ENCODE data around the gene CFAP99. TPM values are rescaled to one million over a fixed set of nuclear protein-coding genes. Genes with fewer than 3 reads are reported as not detected.

The CFAP99 gene
- total RNA-seq, 6 donors from 2014 or later: 0.57 to 24.7 (median 9.3) TPM

GRCh38 chr4:2397596-2398379, 21.0 kb upstream of the CFAP99 start:
- TF ChIP-seq CTCF (IDR thresholded peaks at IDR 0.05): no peak
- no peak for TF ChIP-seq POLR2AphosphoS5 (IDR thresholded peaks at IDR 0.05)
- no peak for TF ChIP-seq EP300 (IDR thresholded peaks at IDR 0.05)
- TF ChIP-seq POLR2A (IDR thresholded peaks at IDR 0.05): no peak

GRCh38 chr4:2399216-2399615, 19.5 kb upstream of the CFAP99 start:
- ATAC-seq (ENCODE audit: low FRiP score in 2 of 2) (no peak), DNase-seq (no peak)
- Histone ChIP-seq H3K4me3 (no peak overlapping the region), H3K27me3 (no peaks in the 10 kb centered on the region), H3K4me1 (peaks cover 16 to 20% (median 18%) of the 10 kb centered on the region in 4 donors), H3K27ac (no peak overlapping the region), H3K9me3 (no peaks in the 10 kb centered on the region), H3K36me3 (no peaks in the 10 kb centered on the region)
- 80 to 94% methylated on average over 1 to 10 of the region's 10 CpGs for WGBS, 2 donors
- no peak for TF ChIP-seq POLR2A (IDR thresholded peaks at IDR 0.05)
- TF ChIP-seq EP300 (IDR thresholded peaks at IDR 0.05): no peak
- no peak for TF ChIP-seq POLR2AphosphoS5 (IDR thresholded peaks at IDR 0.05)
- no peak for TF ChIP-seq CTCF (IDR thresholded peaks at IDR 0.05)

More at GRCh38 chr4:2397596-2398379, 21.0 kb upstream of the CFAP99 start:
- H3K36me3 ChIP-seq: no peaks in the 10 kb centered on the region
- H3K9me3 ChIP-seq: no peaks in the 10 kb centered on the region
- 80 to 81% methylated on average over 20 of the region's 20 CpGs for WGBS, 2 donors
- H3K4me1 ChIP-seq: peaks cover 16 to 29% (median 21%) of the 10 kb centered on the region in 4 donors
- H3K4me3 ChIP-seq: no peak overlapping the region
- ATAC-seq (ENCODE audit: low FRiP score in 2 of 2): no peak
- no peaks in the 10 kb centered on the region for H3K27me3 ChIP-seq
- H3K27ac ChIP-seq: no peak overlapping the region
- DNase-seq: no peak

GRCh38 chr4:2399631-2400190, 19.0 kb upstream of the CFAP99 start:
- Histone ChIP-seq H3K27ac (no peak overlapping the region), H3K27me3 (no peaks in the 10 kb centered on the region), H3K36me3 (no peaks in the 10 kb centered on the region), H3K4me3 (no peak overlapping the region), H3K4me1 (peaks cover 16 to 20% (median 18%) of the 10 kb centered on the region in 4 donors), H3K9me3 (no peaks in the 10 kb centered on the region)
- no peak for TF ChIP-seq POLR2AphosphoS5 (IDR thresholded peaks at IDR 0.05)
- no peak for TF ChIP-seq CTCF (IDR thresholded peaks at IDR 0.05)
- TF ChIP-seq EP300 (IDR thresholded peaks at IDR 0.05): no peak
- no peak for TF ChIP-seq POLR2A (IDR thresholded peaks at IDR 0.05)
- 76% methylated on average over 14 to 28 of the region's 28 CpGs for WGBS, 2 donors
- ATAC-seq (ENCODE audit: low FRiP score in 2 of 2): peak in 1 of 2 donors; percentile 11
- peak in 1 of 2 donors; percentile 68 for DNase-seq

- TF ChIP-seq POLR2A (IDR thresholded peaks at IDR 0.05): no peak
- no peak for TF ChIP-seq POLR2AphosphoS5 (IDR thresholded peaks at IDR 0.05)
- Histone ChIP-seq H3K4me3 (no peak overlapping the region), H3K27me3 (no peaks in the 10 kb centered on the region), H3K36me3 (no peaks in the 10 kb centered on the region), H3K27ac (no peak overlapping the region), H3K4me1 (peaks cover 16 to 20% (median 18%) of the 10 kb centered on the region in 4 donors), H3K9me3 (no peaks in the 10 kb centered on the region)
- DNase-seq (no peak), ATAC-seq (ENCODE audit: low FRiP score in 2 of 2) (peak in 1 of 2 donors; percentile 3)
- WGBS, 2 donors: 76 to 93% methylated on average over 2 to 12 of the region's 15 CpGs
These were observed 17.7 kb upstream of the CFAP99 start for GRCh38 chr4:2400841-2401609.

GRCh38 chr4:2401610-2401983, 17.2 kb upstream of the CFAP99 start:
- H3K36me3 ChIP-seq: no peaks in the 10 kb centered on the region
- 50% methylated on average over 12 of the region's 15 CpGs; no CpG with 5 or more reads in 1 of the 2 donors for WGBS, 2 donors
- no peak overlapping the region for H3K27ac ChIP-seq
- ATAC-seq (ENCODE audit: low FRiP score in 2 of 2): no peak
- no peaks in the 10 kb centered on the region for H3K9me3 ChIP-seq
- no peak for DNase-seq
- H3K27me3 ChIP-seq: no peaks in the 10 kb centered on the region
- peak overlapping the region in 1 of 4 donors; percentile 33 for H3K4me3 ChIP-seq
- TF ChIP-seq EP300 (IDR thresholded peaks at IDR 0.05) (no peak), CTCF (IDR thresholded peaks at IDR 0.05) (no peak), POLR2A (IDR thresholded peaks at IDR 0.05) (no peak)
- peaks cover 16 to 20% (median 18%) of the 10 kb centered on the region in 4 donors for H3K4me1 ChIP-seq
